ENCODE measurements around the gene HELLS. TPM values are rescaled to one million over a fixed set of nuclear protein-coding genes. Genes with fewer than 3 reads are reported as not detected.
"Not testable (repeated sequence)": the region's sequence is repeated elsewhere in the genome, so short reads cannot be mapped to it uniquely, and the experiment has no call there.

Gene HELLS
- total RNA-seq, 1 experiment from 2014 or later = 291 TPM

DNA sequence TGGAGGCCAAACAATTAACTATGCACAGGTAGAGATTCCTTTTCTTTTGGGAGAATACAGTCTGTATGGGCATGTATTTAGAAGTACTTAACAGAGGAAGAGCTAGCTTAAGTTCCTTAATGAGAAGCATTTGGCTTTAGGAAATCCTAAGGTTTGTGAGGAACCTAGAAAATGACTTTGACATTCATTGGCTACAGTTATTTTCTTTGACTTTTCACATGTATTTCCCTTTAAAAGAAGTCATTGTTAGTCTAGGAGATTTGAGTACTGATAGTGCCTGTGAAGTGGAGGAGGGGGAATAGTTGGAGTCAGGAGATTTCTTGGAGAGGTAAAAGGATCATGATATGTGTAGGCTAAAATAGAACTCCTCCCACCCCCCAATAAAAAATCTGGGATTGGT, 3.6 kb downstream of the HELLS start:
- H3T11ph ChIP-seq (ENCODE audit: low read length) = no peak overlapping the region
- H3K27ac ChIP-seq (ENCODE audit: insufficient read length, low read depth, low read length) = peak overlapping the region; percentile 20
- no peak overlapping the region for H2BK20ac ChIP-seq (ENCODE audit: low read depth, low read length, poor library complexity, severe bottlenecking)
- H3K9ac ChIP-seq (ENCODE audit: extremely low read depth, insufficient read length, low read length) = peak overlapping the region; percentile 17
- peak overlapping the region; percentile 53 for H3K4me2 ChIP-seq (ENCODE audit: insufficient read depth, insufficient read length, low read length)
- H3K27me3 Mint-ChIP-seq (ENCODE audit: low read depth) = no peaks in the 10 kb centered on the region
- peaks cover 26% of the 10 kb centered on the region for H3K79me2 ChIP-seq (ENCODE audit: insufficient read depth, low read length)
- peaks cover 2% of the 10 kb centered on the region; the same call in 1 of the 2 replicates for H3K4me1 ChIP-seq (ENCODE audit: insufficient read depth, low read length)
- H3K9me3 ChIP-seq (ENCODE audit: control insufficient read depth, low read depth, low read length) = no peaks in the 10 kb centered on the region
- no peak overlapping the region for H4K8ac ChIP-seq (replicated peaks; ENCODE audit: insufficient read length, low read depth, low read length)
- no peak overlapping the region for H3K18ac ChIP-seq (ENCODE audit: insufficient read length, low read depth, low read length)
- H2AK5ac ChIP-seq (ENCODE audit: insufficient read length, low read length) = no peak overlapping the region
- peak overlapping the region; percentile 6 to 40 (median 8); a peak in 6 of 7 replicates for H3K27ac Mint-ChIP-seq
- H3K56ac ChIP-seq (ENCODE audit: insufficient read length, low read depth, low read length) = no peak overlapping the region
- peaks cover 11% of the 10 kb centered on the region for H3K23me2 ChIP-seq (ENCODE audit: insufficient read length, low read depth, low read length, poor library complexity, severe bottlenecking)
- H2AFZ ChIP-seq (ENCODE audit: low read length) = no peak overlapping the region
- H3K27me3 ChIP-seq (ENCODE audit: insufficient read depth, low read length) = no peaks in the 10 kb centered on the region
- H2BK12ac ChIP-seq (ENCODE audit: insufficient read length, low read depth, low read length) = no peak overlapping the region
- H2BK15ac ChIP-seq (ENCODE audit: low read depth, low read length) = no peak overlapping the region
- H3K4ac ChIP-seq (ENCODE audit: low read depth, low read length) = no peak overlapping the region
- TF ChIP-seq, protein P1, sequence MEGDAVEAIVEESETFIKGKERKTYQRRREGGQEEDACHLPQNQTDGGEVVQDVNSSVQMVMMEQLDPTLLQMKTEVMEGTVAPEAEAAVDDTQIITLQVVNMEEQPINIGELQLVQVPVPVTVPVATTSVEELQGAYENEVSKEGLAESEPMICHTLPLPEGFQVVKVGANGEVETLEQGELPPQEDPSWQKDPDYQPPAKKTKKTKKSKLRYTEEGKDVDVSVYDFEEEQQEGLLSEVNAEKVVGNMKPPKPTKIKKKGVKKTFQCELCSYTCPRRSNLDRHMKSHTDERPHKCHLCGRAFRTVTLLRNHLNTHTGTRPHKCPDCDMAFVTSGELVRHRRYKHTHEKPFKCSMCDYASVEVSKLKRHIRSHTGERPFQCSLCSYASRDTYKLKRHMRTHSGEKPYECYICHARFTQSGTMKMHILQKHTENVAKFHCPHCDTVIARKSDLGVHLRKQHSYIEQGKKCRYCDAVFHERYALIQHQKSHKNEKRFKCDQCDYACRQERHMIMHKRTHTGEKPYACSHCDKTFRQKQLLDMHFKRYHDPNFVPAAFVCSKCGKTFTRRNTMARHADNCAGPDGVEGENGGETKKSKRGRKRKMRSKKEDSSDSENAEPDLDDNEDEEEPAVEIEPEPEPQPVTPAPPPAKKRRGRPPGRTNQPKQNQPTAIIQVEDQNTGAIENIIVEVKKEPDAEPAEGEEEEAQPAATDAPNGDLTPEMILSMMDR (conservative IDR thresholded peaks at IDR 0.05) = no peak
- H4K91ac ChIP-seq (ENCODE audit: insufficient read length, low read depth, low read length) = no peak overlapping the region
- peaks cover 6% of the 10 kb centered on the region for H3K79me1 ChIP-seq (ENCODE audit: insufficient read depth, low read depth, low read length, poor library complexity, severe bottlenecking)
- H4K20me1 ChIP-seq (ENCODE audit: control insufficient read depth, insufficient read depth, insufficient read length) = no peaks in the 10 kb centered on the region
- H2BK120ac ChIP-seq (ENCODE audit: low read depth, low read length, poor library complexity, severe bottlenecking) = no peak overlapping the region
- H3K14ac ChIP-seq (ENCODE audit: insufficient read depth, low read length) = no peak overlapping the region
- no peak overlapping the region for H4K5ac ChIP-seq (ENCODE audit: insufficient read length, low read depth, low read length)
- peaks cover 0 to 2% of the 10 kb centered on the region in 2 experiments; a peak in 1 of 5 replicates for H3K9me3 Mint-ChIP-seq
- H3K23ac ChIP-seq (ENCODE audit: insufficient read length, low read depth, low read length) = no peak overlapping the region
- peaks cover 25 to 28% of the 10 kb centered on the region in 2 experiments for H3K4me1 Mint-ChIP-seq
- H2BK5ac ChIP-seq (ENCODE audit: insufficient read length, low read length) = no peak overlapping the region
- peaks cover 42 to 67% (median 60%) of the 10 kb centered on the region in 3 experiments; a peak in 6 of 7 replicates for H3K36me3 Mint-ChIP-seq (ENCODE audit: insufficient read depth in 1 of 3, low read depth in 3 of 3)
- H3K4me3 Mint-ChIP-seq = peak overlapping the region; percentile 43 to 60
- no peak for DNase-seq

DNA sequence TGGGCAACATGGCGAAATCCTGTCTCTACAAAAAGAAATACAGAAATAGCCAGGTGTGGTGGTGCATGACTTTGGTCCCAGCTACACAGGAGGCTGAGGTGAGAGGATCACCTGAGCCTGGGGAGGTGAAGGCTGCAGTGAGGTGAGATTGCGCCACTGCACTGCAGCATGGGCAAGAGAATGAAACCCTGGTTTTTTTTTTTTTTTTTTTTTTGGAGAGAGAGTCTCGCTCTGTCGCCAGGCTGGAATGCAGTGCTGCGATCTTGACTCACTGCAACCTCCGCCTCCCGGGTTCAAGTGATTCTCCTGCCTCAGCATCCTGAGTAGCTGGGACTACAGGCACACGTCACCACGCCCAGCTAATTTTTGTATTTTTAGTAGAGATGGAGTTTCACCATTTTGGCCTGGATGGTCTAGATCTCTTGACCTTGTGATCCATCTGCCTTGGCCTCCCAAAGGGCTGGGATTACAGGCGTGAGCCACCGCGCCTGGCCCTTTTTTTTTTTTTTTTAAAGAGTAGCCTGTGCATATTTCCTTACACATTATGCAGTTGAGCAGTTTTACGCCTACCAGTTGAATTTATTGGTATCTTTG, 22.2 kb downstream of the HELLS start:
- not testable (repeated sequence) for H4K20me1 ChIP-seq (ENCODE audit: control insufficient read depth, insufficient read depth, insufficient read length); H2AFZ ChIP-seq (ENCODE audit: low read length); H3T11ph ChIP-seq (ENCODE audit: low read length); H3K18ac ChIP-seq (ENCODE audit: insufficient read length, low read depth, low read length); H2BK15ac ChIP-seq (ENCODE audit: low read depth, low read length); H3K9me3 Mint-ChIP-seq; H3K27me3 Mint-ChIP-seq (ENCODE audit: low read depth); H3K79me2 ChIP-seq (ENCODE audit: insufficient read depth, low read length); H4K5ac ChIP-seq (ENCODE audit: insufficient read length, low read depth, low read length); H3K4me1 Mint-ChIP-seq; H3K79me1 ChIP-seq (ENCODE audit: insufficient read depth, low read depth, low read length, poor library complexity, severe bottlenecking); H3K23me2 ChIP-seq (ENCODE audit: insufficient read length, low read depth, low read length, poor library complexity, severe bottlenecking); H3K4ac ChIP-seq (ENCODE audit: low read depth, low read length); H3K9me3 ChIP-seq (ENCODE audit: control insufficient read depth, low read depth, low read length); H2BK120ac ChIP-seq (ENCODE audit: low read depth, low read length, poor library complexity, severe bottlenecking); H4K8ac ChIP-seq (replicated peaks; ENCODE audit: insufficient read length, low read depth, low read length); H3K27me3 ChIP-seq (ENCODE audit: insufficient read depth, low read length); H3K27ac ChIP-seq (ENCODE audit: insufficient read length, low read depth, low read length); H2BK5ac ChIP-seq (ENCODE audit: insufficient read length, low read length); H2BK20ac ChIP-seq (ENCODE audit: low read depth, low read length, poor library complexity, severe bottlenecking); H4K91ac ChIP-seq (ENCODE audit: insufficient read length, low read depth, low read length); H3K14ac ChIP-seq (ENCODE audit: insufficient read depth, low read length); H3K4me1 ChIP-seq (ENCODE audit: insufficient read depth, low read length); DNase-seq; H3K9ac ChIP-seq (ENCODE audit: extremely low read depth, insufficient read length, low read length); H2AK5ac ChIP-seq (ENCODE audit: insufficient read length, low read length); H3K4me3 Mint-ChIP-seq; H3K27ac Mint-ChIP-seq; H3K4me2 ChIP-seq (ENCODE audit: insufficient read depth, insufficient read length, low read length); H2BK12ac ChIP-seq (ENCODE audit: insufficient read length, low read depth, low read length); H3K56ac ChIP-seq (ENCODE audit: insufficient read length, low read depth, low read length); H3K23ac ChIP-seq (ENCODE audit: insufficient read length, low read depth, low read length)
- H3K36me3 Mint-ChIP-seq (ENCODE audit: insufficient read depth in 1 of 3, low read depth in 3 of 3) = peaks cover 45 to 95% (median 87%) of the 10 kb centered on the region in 3 experiments; a peak in 6 of 7 replicates
- no CpG with 5 or more reads among the region's 13 CpGs for WGBS (ENCODE audit: extremely low coverage, insufficient read length, low lambda C conversion rate)

All from H9 (cell line).